Karpas-422 (cell line): ENCODE measurements around the gene ESD. TPM values are rescaled to one million over a fixed set of nuclear protein-coding genes. Genes with fewer than 3 reads are reported as not detected.

Experiments used
- DNase-seq: peaks from one replicate; pipeline ENCODE4 v3.0.0-alpha.2; 2015
- H2AFZ ChIP-seq: fragments of 200-600 bp; sonication (generic); 2 replicates; pipeline ENCODE4 v1.6.1; 2014; ENCODE audit warnings: antibody characterized with exemption, low read length, mixed read lengths
- H3K27ac ChIP-seq: fragments of 200-600 bp; sonication (generic); 2 replicates; pipeline ENCODE4 v1.5.1; 2014; ENCODE audit warnings: mild to moderate bottlenecking, low read length, moderate library complexity
- H3K27me3 ChIP-seq: fragments of 200-600 bp; sonication (generic); 2 replicates; pipeline ENCODE4 v1.6.1; 2014; ENCODE audit warnings: low read length, mixed read lengths
- H3K36me3 ChIP-seq: fragments of 200-600 bp; sonication (generic); 2 replicates; pipeline ENCODE4 v1.6.1; 2014; ENCODE audit warnings: low read length, mixed read lengths; ENCODE audit not compliant: insufficient read depth
- H3K4me1 ChIP-seq: fragments of 200-600 bp; sonication (generic); 2 replicates; pipeline ENCODE4 v1.6.1; 2014; ENCODE audit warnings: mild to moderate bottlenecking, low read length, mixed read lengths
- H3K4me2 ChIP-seq: fragments of 200-600 bp; sonication (generic); 2 replicates; pipeline ENCODE4 v1.6.1; 2014; ENCODE audit warnings: low read length, low read depth, mild to moderate bottlenecking; ENCODE audit not compliant: poor library complexity, severe bottlenecking
- H3K4me3 ChIP-seq: fragments of 200-600 bp; sonication (generic); 2 replicates; pipeline ENCODE4 v1.5.1; 2014; ENCODE audit warnings: mild to moderate bottlenecking, antibody characterized with exemption, low read length, mixed read lengths
- H3K79me2 ChIP-seq: fragments of 200-600 bp; sonication (generic); 2 replicates; pipeline ENCODE4 v1.6.1; 2014; ENCODE audit warnings: mild to moderate bottlenecking, low read length, mixed read lengths
- H3K9ac ChIP-seq: fragments of 200-600 bp; sonication (generic); 2 replicates; pipeline ENCODE4 v1.6.0; 2014; ENCODE audit warnings: low read length
- H3K9me2 ChIP-seq: fragments of 200-600 bp; sonication (generic), shearing (Covaris generic); replicated peaks from 2 replicates; pipeline ENCODE4 v1.6.0; 2014; ENCODE audit warnings: mild to moderate bottlenecking, low read length, moderate library complexity; ENCODE audit not compliant: insufficient read depth
- H3K9me3 ChIP-seq: fragments of 300-700, 200-600 bp; sonication (generic); 2 replicates; pipeline ENCODE4 v1.6.1; 2014; ENCODE audit warnings: low read length, mixed read lengths
- H4K20me1 ChIP-seq: fragments of 200-600 bp; sonication (generic); 2 replicates; pipeline ENCODE4 v1.6.1; 2014; ENCODE audit warnings: mild to moderate bottlenecking, antibody characterized with exemption, low read length, low read depth; ENCODE audit not compliant: insufficient read depth
- total RNA-seq: library from RNA; depleted of rRNA; stranded (reverse); fragments of >200 nt; shearing (Covaris generic); gene quantifications from 2 replicates; pipeline ENCODE4 v1.2.3, GENCODE V29; 2014; ENCODE audit warnings: low replicate concordance

ESD gene
- total RNA-seq, 1 experiment from 2014 or later: 239 TPM

DNA sequence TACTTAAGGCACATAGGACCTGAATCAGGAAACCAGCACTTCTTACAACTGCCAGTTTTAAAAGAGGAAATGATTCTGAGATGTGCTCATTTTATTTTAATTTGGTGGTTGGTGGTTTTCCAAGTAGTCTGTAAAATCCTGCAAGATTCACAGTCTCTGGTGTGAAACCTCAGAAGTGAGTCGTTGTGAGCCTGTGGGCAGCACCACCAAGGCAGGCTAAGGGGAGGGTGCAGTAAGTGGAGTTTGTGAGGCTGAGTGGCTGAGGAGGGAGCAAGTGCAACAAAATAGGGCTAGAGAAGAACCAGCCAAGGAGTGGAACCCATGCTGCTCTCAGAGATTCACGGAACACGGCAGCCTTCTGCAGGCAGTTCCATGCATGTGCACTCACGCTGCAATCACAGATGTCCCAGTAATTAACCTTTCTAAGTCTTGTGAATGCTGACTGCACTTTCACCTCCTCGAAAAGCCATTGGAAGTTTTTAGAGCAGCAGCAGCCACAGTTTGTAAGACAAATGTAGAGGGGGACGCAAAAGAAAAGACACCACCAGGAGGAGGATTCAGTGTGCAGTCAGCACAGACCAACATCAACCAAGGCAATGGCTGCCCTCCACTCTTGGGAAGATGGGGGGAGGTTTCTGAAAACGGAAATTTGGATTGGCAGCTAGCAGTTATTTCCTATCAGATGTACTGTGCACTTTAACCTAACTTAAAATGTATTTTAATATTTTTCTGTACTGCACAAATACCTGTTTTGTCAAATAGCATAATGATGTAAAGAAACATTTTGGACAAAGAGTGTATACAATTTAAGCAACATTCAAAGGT is 44.9 kb downstream of the ESD start:
- Histone ChIP-seq H3K9ac (no peak overlapping the region), H3K9me2 (no peaks in the 10 kb centered on the region), H3K79me2 (no peaks in the 10 kb centered on the region), H3K27me3 (no peaks in the 10 kb centered on the region), H4K20me1 (no peaks in the 10 kb centered on the region), H3K36me3 (no peaks in the 10 kb centered on the region), H3K4me3 (no peak overlapping the region), H3K27ac (no peak overlapping the region), H3K9me3 (no peaks in the 10 kb centered on the region), H2AFZ (no peak overlapping the region), H3K4me2 (peak overlapping the region; percentile 11), H3K4me1 (peaks cover 11% of the 10 kb centered on the region)
- peak; percentile 49 for DNase-seq

DNA sequence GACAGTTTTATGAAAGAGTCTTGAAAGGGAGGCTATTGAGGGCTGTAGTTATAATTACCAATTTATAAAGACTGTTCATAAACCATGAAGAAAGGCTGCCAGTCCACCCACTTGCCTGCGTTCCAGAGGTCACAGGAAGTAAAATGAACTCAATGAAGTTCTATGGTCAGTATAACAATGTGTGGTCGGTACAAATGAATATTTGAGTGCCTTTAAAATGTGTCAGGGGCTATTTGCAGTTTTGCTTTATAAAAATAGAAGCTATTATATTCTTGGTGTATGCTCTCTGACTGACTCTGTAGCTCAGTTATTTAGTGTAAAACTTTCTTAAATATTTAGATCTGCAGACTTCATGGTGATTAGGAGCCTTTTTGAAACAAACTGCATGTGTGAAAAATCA is 47.0 kb downstream of the ESD start:
- no peaks in the 10 kb centered on the region for H3K36me3 ChIP-seq
- H3K27ac ChIP-seq: no peak overlapping the region
- H3K9ac ChIP-seq: no peak overlapping the region
- H3K4me3 ChIP-seq: no peak overlapping the region
- no peaks in the 10 kb centered on the region for H3K27me3 ChIP-seq
- DNase-seq: no peak
- H2AFZ ChIP-seq: no peak overlapping the region
- H3K4me2 ChIP-seq: no peak overlapping the region
- no peaks in the 10 kb centered on the region for H3K79me2 ChIP-seq
- H3K9me3 ChIP-seq: no peaks in the 10 kb centered on the region
- no peaks in the 10 kb centered on the region for H4K20me1 ChIP-seq
- H3K9me2 ChIP-seq: no peaks in the 10 kb centered on the region
- H3K4me1 ChIP-seq: peaks cover 11% of the 10 kb centered on the region

GRCh38 chr13:46748300-46748699 is 48.7 kb downstream of the ESD start:
- Histone ChIP-seq H3K27me3 (no peaks in the 10 kb centered on the region), H2AFZ (no peak overlapping the region), H3K9me2 (no peaks in the 10 kb centered on the region), H3K4me2 (no peak overlapping the region), H3K9me3 (no peaks in the 10 kb centered on the region), H3K4me1 (peaks cover 11% of the 10 kb centered on the region), H4K20me1 (no peaks in the 10 kb centered on the region), H3K27ac (no peak overlapping the region), H3K36me3 (no peaks in the 10 kb centered on the region), H3K4me3 (no peak overlapping the region), H3K79me2 (no peaks in the 10 kb centered on the region), H3K9ac (no peak overlapping the region)
- no peak for DNase-seq

- H3K9ac ChIP-seq: no peak overlapping the region
- no peak overlapping the region for H3K27ac ChIP-seq
- no peaks in the 10 kb centered on the region for H3K9me3 ChIP-seq
- H3K36me3 ChIP-seq: no peaks in the 10 kb centered on the region
- no peak overlapping the region for H3K4me2 ChIP-seq
- no peak overlapping the region for H2AFZ ChIP-seq
- H3K4me3 ChIP-seq: no peak overlapping the region
- H3K9me2 ChIP-seq: no peaks in the 10 kb centered on the region
- no peak for DNase-seq
- H3K27me3 ChIP-seq: no peaks in the 10 kb centered on the region
- no peaks in the 10 kb centered on the region for H3K79me2 ChIP-seq
- no peaks in the 10 kb centered on the region for H4K20me1 ChIP-seq
- peaks cover 10% of the 10 kb centered on the region for H3K4me1 ChIP-seq
Measured at GRCh38 chr13:46747031-46747820, 49.7 kb downstream of the ESD start.

GRCh38 chr13:46745706-46746105 is 51.3 kb downstream of the ESD start:
- Histone ChIP-seq H3K27ac (no peak overlapping the region), H2AFZ (no peak overlapping the region), H3K9me3 (no peaks in the 10 kb centered on the region), H3K79me2 (no peaks in the 10 kb centered on the region), H3K36me3 (no peaks in the 10 kb centered on the region), H4K20me1 (no peaks in the 10 kb centered on the region), H3K9me2 (no peaks in the 10 kb centered on the region), H3K4me1 (no peaks in the 10 kb centered on the region), H3K4me3 (no peak overlapping the region), H3K4me2 (no peak overlapping the region), H3K27me3 (no peaks in the 10 kb centered on the region), H3K9ac (no peak overlapping the region)
- no peak for DNase-seq

GRCh38 chr13:46745062-46745461 is 51.9 kb downstream of the ESD start:
- Histone ChIP-seq H3K9me2 (no peaks in the 10 kb centered on the region), H3K9ac (no peak overlapping the region), H3K36me3 (no peaks in the 10 kb centered on the region), H3K4me3 (no peak overlapping the region), H3K79me2 (no peaks in the 10 kb centered on the region), H3K9me3 (no peaks in the 10 kb centered on the region), H3K27ac (no peak overlapping the region), H2AFZ (no peak overlapping the region), H3K4me2 (no peak overlapping the region), H3K27me3 (no peaks in the 10 kb centered on the region), H4K20me1 (no peaks in the 10 kb centered on the region), H3K4me1 (no peaks in the 10 kb centered on the region)
- no peak for DNase-seq

DNA sequence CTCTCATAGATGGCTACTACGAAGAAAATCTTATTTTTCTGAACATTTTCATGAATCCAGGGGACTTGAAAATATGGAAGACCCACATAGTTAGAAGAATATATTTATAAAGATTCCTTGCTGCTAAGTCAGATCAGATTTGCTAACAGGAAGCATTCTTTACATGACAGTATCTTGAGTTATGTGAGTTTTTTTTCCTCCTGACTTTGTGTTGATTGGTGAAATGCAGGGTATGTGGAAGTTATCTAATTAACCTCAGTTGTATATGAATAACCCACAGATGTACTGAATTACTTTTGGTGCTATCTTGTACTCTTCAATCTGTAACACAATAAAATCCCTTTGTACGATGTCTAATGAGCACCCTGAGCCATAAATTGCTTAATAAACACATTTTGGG is 53.8 kb downstream of the ESD start:
- no peaks in the 10 kb centered on the region for H3K27me3 ChIP-seq
- no peaks in the 10 kb centered on the region for H3K79me2 ChIP-seq
- H3K4me1 ChIP-seq: no peaks in the 10 kb centered on the region
- H3K4me2 ChIP-seq: no peak overlapping the region
- DNase-seq: no peak
- no peak overlapping the region for H3K27ac ChIP-seq
- no peak overlapping the region for H3K9ac ChIP-seq
- H3K36me3 ChIP-seq: no peaks in the 10 kb centered on the region
- H4K20me1 ChIP-seq: no peaks in the 10 kb centered on the region
- no peaks in the 10 kb centered on the region for H3K9me2 ChIP-seq
- no peak overlapping the region for H2AFZ ChIP-seq
- no peaks in the 10 kb centered on the region for H3K9me3 ChIP-seq
- no peak overlapping the region for H3K4me3 ChIP-seq

DNA sequence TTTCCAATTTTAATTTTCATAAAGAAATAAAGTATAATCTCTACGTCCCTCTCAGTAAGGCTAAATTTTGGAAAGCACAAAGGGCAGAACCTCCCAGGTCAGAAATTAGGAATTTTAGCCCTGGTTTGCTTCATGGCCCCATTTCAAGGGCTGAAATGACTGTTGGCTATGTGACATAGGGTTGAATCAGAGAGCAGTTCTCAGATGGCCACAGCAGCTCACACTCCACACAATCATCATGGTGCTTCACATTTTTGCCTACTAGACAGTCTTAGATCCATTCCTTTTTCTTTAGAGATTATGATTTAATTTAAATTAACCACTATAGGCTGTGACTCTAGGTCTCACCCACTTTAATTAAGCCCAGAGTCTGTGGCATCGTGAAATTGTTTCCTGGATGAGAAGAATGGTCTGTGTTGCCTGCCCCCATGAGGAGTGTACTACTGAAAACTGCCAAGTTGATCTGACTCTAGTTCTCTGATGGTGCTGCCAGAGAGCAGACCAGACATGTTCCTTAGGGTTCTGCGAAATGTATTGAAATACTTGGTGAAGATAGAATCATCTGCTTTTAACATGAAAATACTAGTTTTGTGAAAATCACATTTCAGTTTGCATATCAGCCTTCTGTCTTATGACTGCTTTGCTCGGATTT is 57.4 kb downstream of the ESD start:
- Histone ChIP-seq H3K9me2 (no peaks in the 10 kb centered on the region), H3K4me2 (no peak overlapping the region), H3K9ac (no peak overlapping the region), H2AFZ (no peak overlapping the region), H3K4me3 (no peak overlapping the region), H3K36me3 (no peaks in the 10 kb centered on the region), H3K9me3 (no peaks in the 10 kb centered on the region), H3K79me2 (no peaks in the 10 kb centered on the region), H3K27ac (no peak overlapping the region), H4K20me1 (no peaks in the 10 kb centered on the region), H3K27me3 (no peaks in the 10 kb centered on the region), H3K4me1 (peaks cover 5% of the 10 kb centered on the region)
- no peak for DNase-seq
